ENCODE data around the gene MORN5.

DNA sequence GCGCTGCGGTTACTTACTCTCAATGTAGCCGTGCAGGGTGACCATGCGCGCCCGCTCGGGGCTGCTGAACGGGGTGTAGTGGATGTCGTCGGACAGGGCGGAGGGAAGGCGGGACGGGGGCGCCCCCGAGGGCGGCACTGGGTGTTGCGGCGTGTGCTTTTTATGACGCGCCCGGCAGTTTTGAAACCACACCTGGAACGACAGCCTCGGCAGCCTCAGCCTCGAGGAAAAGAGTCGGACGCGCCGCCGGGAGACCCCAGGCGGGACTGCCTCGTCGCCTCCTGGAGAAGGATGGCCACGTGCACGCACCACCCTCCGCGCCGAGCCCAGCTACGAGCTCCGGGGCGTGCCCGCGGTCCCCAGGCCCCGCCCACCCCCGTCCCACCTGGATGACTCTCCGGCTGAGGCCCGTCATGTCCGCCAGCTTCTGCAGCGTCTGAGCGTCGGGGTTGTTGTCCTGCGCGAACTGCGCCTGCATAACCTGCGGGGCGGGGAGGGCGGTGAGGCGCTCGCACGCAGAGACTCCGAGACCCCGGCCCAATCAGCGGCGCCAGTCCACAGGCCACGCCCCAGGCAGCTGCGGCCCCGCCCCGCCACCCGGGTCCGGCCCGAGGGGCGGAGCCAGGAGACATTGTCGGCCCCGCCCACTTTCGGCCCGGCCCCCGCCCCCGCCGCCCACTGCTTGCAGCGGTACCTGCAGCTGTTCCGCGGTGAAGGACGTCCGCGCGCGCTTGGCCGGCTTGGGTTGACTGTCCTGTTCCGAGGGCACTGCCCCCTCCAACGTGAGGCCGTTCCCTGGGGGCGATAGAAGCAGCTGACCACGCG lies 54.1 kb downstream of the MORN5 start:
- TF ChIP-seq CTCF (IDR thresholded peaks at IDR 0.05), result no peak
- no peak for TF ChIP-seq POLR2A (IDR thresholded peaks at IDR 0.05)
- no peak for TF ChIP-seq EP300 (IDR thresholded peaks at IDR 0.05)

Data from tibial nerve (tissue), 4 donors.